ENCODE measurements around the gene PTPRT.

Gene PTPRT

GRCh38 chr20:42945234-42945994 is 244.3 kb downstream of the PTPRT start:
- DNase-seq (ENCODE audit: low spot score), result no peak
- no peak for TF ChIP-seq CTCF (IDR thresholded peaks at IDR 0.05; ENCODE audit: borderline replicate concordance, control extremely low read depth, extremely low read depth, insufficient read depth, missing control alignments)
- in situ Hi-C loops (cut with MboI; ENCODE audit: low sequenced_read_pairs, unreplicated experiment), result no loop called here

- TF ChIP-seq CTCF (IDR thresholded peaks at IDR 0.05; ENCODE audit: borderline replicate concordance, control extremely low read depth, extremely low read depth, insufficient read depth, missing control alignments), result no peak
- DNase-seq (ENCODE audit: low spot score), result no peak
- in situ Hi-C loops (cut with MboI; ENCODE audit: low sequenced_read_pairs, unreplicated experiment), result no loop called here
Measured at GRCh38 chr20:42941629-42942028, 248.1 kb downstream of the PTPRT start.

GRCh38 chr20:42938441-42939205 is 251.1 kb downstream of the PTPRT start:
- no peak for TF ChIP-seq CTCF (IDR thresholded peaks at IDR 0.05; ENCODE audit: borderline replicate concordance, control extremely low read depth, extremely low read depth, insufficient read depth, missing control alignments)
- DNase-seq (ENCODE audit: low spot score), result no peak
- in situ Hi-C loops (cut with MboI; ENCODE audit: low sequenced_read_pairs, unreplicated experiment), result no loop called here

GRCh38 chr20:42936482-42936881 is 253.2 kb downstream of the PTPRT start:
- no peak for TF ChIP-seq CTCF (IDR thresholded peaks at IDR 0.05; ENCODE audit: borderline replicate concordance, control extremely low read depth, extremely low read depth, insufficient read depth, missing control alignments)

GRCh38 chr20:42924215-42924614 is 265.5 kb downstream of the PTPRT start:
- in situ Hi-C loops (cut with MboI; ENCODE audit: low sequenced_read_pairs, unreplicated experiment), result no loop called here
- DNase-seq (ENCODE audit: low spot score), result no peak
- no peak for TF ChIP-seq CTCF (IDR thresholded peaks at IDR 0.05; ENCODE audit: borderline replicate concordance, control extremely low read depth, extremely low read depth, insufficient read depth, missing control alignments)

More at GRCh38 chr20:42936482-42936881, 253.2 kb downstream of the PTPRT start:
- no peak for DNase-seq (ENCODE audit: low spot score)
- in situ Hi-C loops (cut with MboI; ENCODE audit: low sequenced_read_pairs, unreplicated experiment), result no loop called here

- DNase-seq (ENCODE audit: low spot score), result no peak
- TF ChIP-seq CTCF (IDR thresholded peaks at IDR 0.05; ENCODE audit: borderline replicate concordance, control extremely low read depth, extremely low read depth, insufficient read depth, missing control alignments), result no peak
- in situ Hi-C loops (cut with MboI; ENCODE audit: low sequenced_read_pairs, unreplicated experiment), result no loop called here
Measured at GRCh38 chr20:42923348-42923918, 266.3 kb downstream of the PTPRT start.

Data from GM13976 (cell line).